Measurements from ENCODE around the gene HES6. TPM values are rescaled to one million over a fixed set of nuclear protein-coding genes. Genes with fewer than 3 reads are reported as not detected.

The HES6 gene
- total and polyA plus RNA-seq, 2 experiments from 2014 or later, result 0.86 to 1.3 TPM

GRCh38 chr2:238255151-238255551 is 15.3 kb upstream of the HES6 start:
- Histone ChIP-seq H3K79me2 (ENCODE audit: insufficient read depth) (no peaks in the 10 kb centered on the region), H2AFZ (no peak overlapping the region), H3K4me3 (no peak overlapping the region), H3K27ac (no peak overlapping the region), H4K20me1 (ENCODE audit: insufficient read depth) (no peaks in the 10 kb centered on the region), H3K9me3 (ENCODE audit: low read depth) (no peaks in the 10 kb centered on the region), H3K4me1 (ENCODE audit: insufficient read depth) (no peaks in the 10 kb centered on the region), H3K27me3 (replicated peaks; ENCODE audit: insufficient read depth) (no peaks in the 10 kb centered on the region), H3K36me3 (ENCODE audit: low read depth) (no peaks in the 10 kb centered on the region; the same call in 1 of the 2 replicates), H3F3A (ENCODE audit: insufficient read depth) (no peaks in the 10 kb centered on the region), H3K9ac (no peak overlapping the region), H3K4me2 (ENCODE audit: unreplicated experiment) (no peak overlapping the region), H3K9me2 (ENCODE audit: insufficient read depth) (no peaks in the 10 kb centered on the region)
- 80 to 82% methylated on average over 6 of the region's 6 CpGs for WGBS, 2 experiments (ENCODE audit: low coverage in 1 of 2, low lambda C conversion rate in 2 of 2, missing lambda C conversion rate in 2 of 2)
- TF ChIP-seq EZH2phosphoT487 (IDR thresholded peaks at IDR 0.05; ENCODE audit: insufficient read depth, low read depth) (no peak), EZH2 (IDR thresholded peaks at IDR 0.05; ENCODE audit: insufficient read depth, poor library complexity, severe bottlenecking) (no peak)
- no peak for DNase-seq
- in situ Hi-C loops (cut with MboI), result loop anchor here (25.0 kb wide), 1 partner anchor 668 kb away; the partner anchor contains the start of gene RAB17

DNA sequence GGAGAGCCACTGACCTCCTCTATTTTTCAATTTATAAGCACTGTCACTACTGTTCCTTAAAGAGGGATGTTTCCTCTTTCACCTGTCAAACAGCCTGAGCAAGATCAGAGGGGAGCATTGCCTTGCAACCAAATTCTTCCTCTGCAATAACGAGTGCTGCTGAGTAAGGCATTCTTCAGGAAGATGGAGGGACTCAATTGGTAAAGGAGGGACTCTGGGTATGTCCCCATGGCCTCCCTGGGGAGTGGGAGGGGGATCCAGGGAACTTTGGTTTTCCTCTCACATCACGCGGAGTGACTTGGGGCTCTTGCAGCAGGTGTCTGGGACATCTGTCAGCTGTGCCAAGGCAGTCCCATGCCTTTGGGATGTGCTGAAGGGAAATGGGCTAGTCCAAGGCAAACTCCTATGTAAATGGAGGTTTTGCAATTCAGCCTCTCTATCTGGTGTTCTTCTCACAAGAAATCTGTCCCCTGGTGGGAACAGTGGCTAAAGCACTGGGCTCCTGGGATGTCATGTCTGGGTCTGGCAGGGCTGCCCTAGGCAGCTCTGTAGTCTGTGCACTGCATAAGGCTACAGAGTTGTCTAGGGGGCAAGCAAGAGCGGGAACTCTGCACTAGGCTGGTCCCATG is 14.4 kb upstream of the HES6 start:
- no peaks in the 10 kb centered on the region for H3K79me2 ChIP-seq (ENCODE audit: insufficient read depth)
- no peak overlapping the region for H2AFZ ChIP-seq
- WGBS, 2 experiments (ENCODE audit: low coverage in 1 of 2, low lambda C conversion rate in 2 of 2, missing lambda C conversion rate in 2 of 2), result 74 to 75% methylated on average over 4 of the region's 4 CpGs
- DNase-seq, result no peak
- in situ Hi-C loops (cut with MboI), result loop anchor here (25.0 kb wide), 1 partner anchor 667 kb away; the partner anchor contains the start of gene RAB17
- H3K9me2 ChIP-seq (ENCODE audit: insufficient read depth), result no peaks in the 10 kb centered on the region
- H4K20me1 ChIP-seq (ENCODE audit: insufficient read depth), result no peaks in the 10 kb centered on the region
- H3F3A ChIP-seq (ENCODE audit: insufficient read depth), result no peaks in the 10 kb centered on the region
- no peak overlapping the region for H3K4me3 ChIP-seq
- H3K27me3 ChIP-seq (replicated peaks; ENCODE audit: insufficient read depth), result no peaks in the 10 kb centered on the region
- no peaks in the 10 kb centered on the region; the same call in 1 of the 2 replicates for H3K36me3 ChIP-seq (ENCODE audit: low read depth)
- H3K27ac ChIP-seq, result no peak overlapping the region
- H3K4me1 ChIP-seq (ENCODE audit: insufficient read depth), result no peaks in the 10 kb centered on the region
- no peak for TF ChIP-seq EZH2 (IDR thresholded peaks at IDR 0.05; ENCODE audit: insufficient read depth, poor library complexity, severe bottlenecking)
- TF ChIP-seq EZH2phosphoT487 (IDR thresholded peaks at IDR 0.05; ENCODE audit: insufficient read depth, low read depth), result no peak
- no peak overlapping the region for H3K9ac ChIP-seq
- H3K4me2 ChIP-seq (ENCODE audit: unreplicated experiment), result no peak overlapping the region
- H3K9me3 ChIP-seq (ENCODE audit: low read depth), result no peaks in the 10 kb centered on the region

- 95% methylated on average over 30 to 35 of the region's 35 CpGs for WGBS, 2 experiments (ENCODE audit: low coverage in 1 of 2, low lambda C conversion rate in 2 of 2, missing lambda C conversion rate in 2 of 2)
- Histone ChIP-seq H3K9ac (no peak overlapping the region), H3K9me3 (ENCODE audit: low read depth) (no peaks in the 10 kb centered on the region), H3K36me3 (ENCODE audit: low read depth) (no peaks in the 10 kb centered on the region; the same call in 1 of the 2 replicates), H3F3A (ENCODE audit: insufficient read depth) (no peaks in the 10 kb centered on the region), H2AFZ (no peak overlapping the region), H3K4me3 (no peak overlapping the region), H3K4me2 (ENCODE audit: unreplicated experiment) (no peak overlapping the region), H3K4me1 (ENCODE audit: insufficient read depth) (no peaks in the 10 kb centered on the region), H3K79me2 (ENCODE audit: insufficient read depth) (no peaks in the 10 kb centered on the region), H3K9me2 (ENCODE audit: insufficient read depth) (no peaks in the 10 kb centered on the region), H3K27ac (no peak overlapping the region), H3K27me3 (replicated peaks; ENCODE audit: insufficient read depth) (no peaks in the 10 kb centered on the region), H4K20me1 (ENCODE audit: insufficient read depth) (no peaks in the 10 kb centered on the region)
- in situ Hi-C loops (cut with MboI), result loop anchor here (25.0 kb wide), 1 partner anchor 666 kb away; the partner anchor contains the start of gene RAB17
- no peak for DNase-seq
- TF ChIP-seq EZH2phosphoT487 (IDR thresholded peaks at IDR 0.05; ENCODE audit: insufficient read depth, low read depth), result no peak
- no peak for TF ChIP-seq EZH2 (IDR thresholded peaks at IDR 0.05; ENCODE audit: insufficient read depth, poor library complexity, severe bottlenecking)
Measured at GRCh38 chr2:238252766-238253630, 13.2 kb upstream of the HES6 start.

GRCh38 chr2:238251986-238252385 is 12.1 kb upstream of the HES6 start:
- in situ Hi-C loops (cut with MboI), result loop anchor here (25.0 kb wide), 1 partner anchor 665 kb away; the partner anchor contains the start of gene RAB17

More at GRCh38 chr2:238251986-238252385, 12.1 kb upstream of the HES6 start:
- Histone ChIP-seq H3K4me3 (no peak overlapping the region), H3K27ac (no peak overlapping the region), H3K9me3 (ENCODE audit: low read depth) (no peaks in the 10 kb centered on the region), H3K9me2 (ENCODE audit: insufficient read depth) (no peaks in the 10 kb centered on the region), H4K20me1 (ENCODE audit: insufficient read depth) (no peaks in the 10 kb centered on the region), H3K79me2 (ENCODE audit: insufficient read depth) (no peaks in the 10 kb centered on the region), H3K4me1 (ENCODE audit: insufficient read depth) (no peaks in the 10 kb centered on the region), H3K27me3 (replicated peaks; ENCODE audit: insufficient read depth) (no peaks in the 10 kb centered on the region), H3K36me3 (ENCODE audit: low read depth) (no peaks in the 10 kb centered on the region; the same call in 1 of the 2 replicates), H3K4me2 (ENCODE audit: unreplicated experiment) (no peak overlapping the region), H2AFZ (no peak overlapping the region), H3F3A (ENCODE audit: insufficient read depth) (no peaks in the 10 kb centered on the region), H3K9ac (no peak overlapping the region)
- DNase-seq, result no peak
- WGBS, 2 experiments (ENCODE audit: low coverage in 1 of 2, low lambda C conversion rate in 2 of 2, missing lambda C conversion rate in 2 of 2), result 95 to 98% methylated on average over 10 to 11 of the region's 11 CpGs
- no peak for TF ChIP-seq EZH2phosphoT487 (IDR thresholded peaks at IDR 0.05; ENCODE audit: insufficient read depth, low read depth)
- TF ChIP-seq EZH2 (IDR thresholded peaks at IDR 0.05; ENCODE audit: insufficient read depth, poor library complexity, severe bottlenecking), result no peak
